ENCODE data around the gene RAB11FIP5.
"Not testable (repeated sequence)": the region's sequence is repeated elsewhere in the genome, so short reads cannot be mapped to it uniquely, and the experiment has no call there.

RAB11FIP5 gene

DNA sequence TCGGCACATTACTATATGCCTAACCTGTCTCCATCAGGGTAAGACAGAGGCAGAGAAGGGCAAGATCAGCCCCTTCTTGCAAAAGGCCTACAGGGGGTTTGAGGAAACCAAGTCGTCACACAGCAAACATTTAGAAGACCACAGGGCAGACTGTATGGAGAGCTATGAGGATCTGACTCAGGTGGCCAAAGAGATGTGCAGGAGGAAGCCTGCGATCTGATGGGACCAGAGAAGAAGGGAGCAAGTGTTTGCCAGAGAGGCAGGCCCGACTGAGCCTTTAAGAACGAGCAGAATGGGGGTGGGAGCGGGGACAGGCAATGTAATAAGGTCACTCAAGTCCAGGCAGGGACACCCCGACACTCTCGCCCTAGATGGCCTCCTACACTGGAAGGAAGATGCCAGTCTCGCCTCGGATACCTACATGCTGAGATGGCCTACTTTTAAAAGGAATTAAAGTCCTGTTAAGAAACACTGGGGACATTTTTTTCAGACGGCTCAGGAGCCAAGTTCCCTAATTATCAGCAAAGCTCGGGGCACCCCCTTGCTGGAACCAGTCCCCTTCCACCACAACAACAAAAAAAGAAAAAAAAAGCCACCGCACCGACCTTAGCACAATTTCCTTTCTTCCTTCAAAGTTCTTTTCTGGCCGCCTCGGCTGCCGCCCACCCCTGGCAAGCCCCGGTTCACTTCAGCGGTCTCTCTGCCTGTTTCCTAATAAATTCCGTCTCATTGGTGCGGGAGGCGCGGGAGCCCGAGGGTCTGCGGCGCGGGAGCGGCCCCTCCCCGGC is 42.7 kb downstream of the RAB11FIP5 start:
- peak; percentile 32 to 51 for DNase-seq

DNA sequence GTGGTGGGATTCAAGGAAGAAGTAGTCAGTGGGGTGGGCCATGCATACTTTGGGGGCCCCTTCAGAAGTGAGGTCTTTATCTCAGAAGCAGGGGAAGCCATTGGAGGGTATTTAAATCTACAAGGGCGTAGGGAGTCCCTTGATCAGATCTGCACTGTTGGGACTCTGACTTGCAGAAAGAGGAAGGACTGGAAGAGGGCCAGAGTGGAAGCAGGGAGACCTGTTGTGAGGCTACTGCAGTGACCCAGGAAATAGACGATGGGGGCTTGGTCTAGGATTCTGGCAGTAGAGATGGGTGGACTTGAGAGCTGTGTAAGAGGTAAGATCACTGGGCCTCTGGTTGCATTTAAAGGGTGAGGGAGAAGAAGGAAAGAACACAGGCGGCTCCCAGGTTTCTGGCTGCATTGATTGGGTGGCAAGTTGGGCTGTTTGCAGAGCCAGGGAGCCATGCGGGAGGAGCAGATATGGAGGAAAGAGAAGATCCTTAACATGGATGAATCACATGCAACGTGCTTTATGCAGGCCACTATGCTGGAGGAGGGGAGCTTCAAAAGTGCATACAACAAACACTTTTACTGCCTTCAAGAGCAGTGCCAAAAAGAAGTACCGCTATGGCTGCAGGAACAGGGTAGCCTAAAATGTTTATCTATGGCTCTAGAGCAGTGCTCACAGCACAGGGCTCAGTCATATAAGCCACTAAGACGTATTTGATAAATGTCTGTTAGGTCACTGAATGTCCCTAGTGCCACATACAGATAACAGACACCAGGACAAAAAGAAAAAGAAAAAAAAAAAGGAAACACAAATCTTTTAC is 43.5 kb downstream of the RAB11FIP5 start:
- peak; percentile 22 to 35 for DNase-seq

DNA sequence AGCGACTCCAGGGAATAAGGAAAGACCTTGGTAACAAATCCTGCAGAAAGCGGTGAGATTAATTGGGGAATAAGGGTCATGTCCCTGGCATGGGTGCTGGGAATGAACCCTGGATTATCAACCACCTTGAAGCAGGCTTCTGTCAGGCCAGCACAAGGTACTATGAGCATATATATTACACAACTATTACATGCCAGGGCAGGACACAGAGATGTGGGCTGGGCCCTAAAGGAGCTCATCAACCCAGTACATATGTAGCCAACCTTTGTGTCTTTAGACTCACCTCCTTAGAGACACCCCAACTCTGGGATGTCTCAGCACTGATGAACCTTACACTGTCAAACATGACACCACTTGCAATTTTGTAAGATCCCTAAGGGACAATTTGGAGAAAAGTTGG is 44.6 kb downstream of the RAB11FIP5 start:
- no peak for DNase-seq

DNA sequence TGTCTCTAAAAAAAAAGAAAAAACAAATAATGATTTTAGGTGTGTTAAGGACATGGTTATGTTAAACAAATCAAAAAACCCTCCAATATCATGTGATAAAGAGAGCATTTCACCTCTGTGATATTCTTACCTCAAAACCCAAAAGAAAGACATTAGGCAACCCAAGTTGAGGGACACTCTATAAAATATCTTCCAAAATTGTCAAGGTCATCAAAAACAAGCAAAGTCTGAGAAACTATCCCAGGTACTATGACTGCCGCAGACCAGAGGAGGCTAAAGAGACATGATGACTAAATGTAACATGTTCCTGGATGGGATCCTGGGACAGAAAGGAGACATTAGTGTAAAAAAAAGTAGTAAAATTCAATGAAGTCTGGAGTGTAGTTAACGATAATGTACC is 45.7 kb downstream of the RAB11FIP5 start:
- no peak for DNase-seq

DNA sequence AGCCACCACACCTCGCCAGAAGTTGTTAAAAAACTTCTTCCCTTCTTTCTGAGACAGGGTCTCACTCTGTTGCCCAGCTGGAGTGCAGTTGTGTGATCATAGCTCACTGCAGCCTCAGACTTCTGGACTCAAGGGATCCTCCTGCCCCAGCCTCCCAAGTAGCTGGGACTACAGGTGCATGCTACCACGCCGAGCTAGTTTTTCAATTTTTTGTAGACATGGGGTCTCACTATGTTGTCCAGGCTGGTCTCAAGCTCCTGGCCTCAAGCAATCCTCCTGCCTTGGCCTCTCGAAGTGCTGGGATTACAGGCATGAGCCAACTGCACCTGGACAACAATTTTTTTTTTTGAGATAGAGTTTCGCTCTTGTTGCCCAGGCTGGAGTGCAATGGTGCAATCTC is 47.7 kb downstream of the RAB11FIP5 start:
- not testable (repeated sequence) for DNase-seq

DNA sequence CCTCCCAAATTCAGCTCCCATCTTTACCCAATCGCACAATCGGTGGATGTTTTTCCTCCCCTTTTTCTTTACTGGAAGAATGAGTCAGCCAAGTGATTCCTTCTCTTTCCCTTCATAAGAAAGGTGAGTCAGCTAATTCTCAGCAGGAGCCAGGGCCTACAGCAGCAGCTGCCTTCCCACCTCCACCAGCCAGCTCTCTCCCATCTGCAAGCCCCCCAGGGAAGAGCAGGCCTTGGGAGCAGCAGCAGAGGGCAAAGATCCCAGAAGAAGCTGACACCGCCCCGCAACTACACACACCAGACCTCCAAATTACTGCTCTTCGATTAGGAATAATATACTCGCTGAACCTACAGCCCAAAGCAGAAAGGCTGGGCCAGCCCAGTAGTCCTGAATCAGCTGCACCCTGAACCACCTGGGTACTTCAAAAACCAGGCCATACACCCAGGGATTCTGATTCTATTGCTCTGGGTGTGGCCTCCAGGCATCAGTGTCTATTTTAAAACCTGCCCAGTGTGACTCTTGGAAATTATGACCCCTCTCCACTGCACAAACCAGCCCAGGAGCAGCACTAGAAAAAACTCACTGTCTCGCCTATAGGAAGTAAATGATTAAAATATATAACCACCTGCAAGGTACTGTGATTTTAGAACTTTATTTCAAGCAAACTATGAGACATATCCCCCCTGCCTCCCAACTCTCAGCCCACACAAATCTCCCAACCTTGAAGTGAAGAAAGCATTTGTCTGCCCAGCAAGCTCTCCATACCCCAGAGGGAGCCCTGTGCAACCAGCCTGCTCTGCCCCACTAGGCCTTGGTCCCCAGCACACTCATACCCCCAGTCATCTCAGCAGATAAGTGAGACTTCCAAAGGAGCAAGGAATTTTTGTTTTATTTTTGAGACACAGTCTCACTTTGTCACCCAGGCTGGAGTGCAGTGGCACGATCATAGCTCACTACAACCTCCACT is 48.6 kb downstream of the RAB11FIP5 start:
- DNase-seq: no peak

DNA sequence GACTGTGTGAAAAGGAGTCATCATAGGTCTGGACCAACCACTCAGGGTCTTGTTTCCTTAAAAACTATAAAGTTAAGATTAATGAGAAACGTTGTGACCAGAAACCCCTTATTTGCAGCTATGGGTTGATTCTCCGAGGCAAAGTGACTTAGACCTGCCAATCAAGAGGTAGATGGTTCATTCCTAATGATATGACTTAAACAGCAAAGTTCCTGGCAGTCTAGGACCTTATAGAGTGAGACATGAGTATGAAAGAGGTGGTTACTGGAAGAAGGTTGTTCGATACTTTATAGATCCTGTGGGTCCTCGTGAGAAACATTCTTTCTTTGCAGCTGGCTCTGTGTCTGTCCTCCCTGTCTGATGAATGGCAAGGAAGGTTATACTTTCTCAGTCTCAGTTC is 49.3 kb downstream of the RAB11FIP5 start:
- no peak for DNase-seq

DNA sequence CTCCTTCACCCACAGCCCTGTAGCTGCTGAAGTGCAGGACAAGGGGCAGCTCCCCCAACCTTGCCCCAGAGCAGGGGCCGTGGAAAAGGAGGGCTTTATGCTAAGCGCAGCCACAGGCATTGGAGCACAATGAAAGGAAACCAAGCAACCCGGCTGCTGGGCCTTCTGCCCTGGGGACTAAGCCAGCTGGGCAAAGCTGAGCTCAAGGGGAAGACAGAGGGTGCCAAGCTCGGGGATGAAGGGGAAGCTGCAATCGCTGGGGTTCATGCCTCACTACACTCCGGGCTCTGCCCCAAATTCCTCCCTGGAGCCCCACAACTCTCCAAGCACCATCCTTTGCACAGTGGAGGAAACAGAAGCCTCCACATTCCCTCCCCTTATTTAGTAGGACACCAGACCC is 53.6 kb downstream of the RAB11FIP5 start:
- DNase-seq: no peak

DNA sequence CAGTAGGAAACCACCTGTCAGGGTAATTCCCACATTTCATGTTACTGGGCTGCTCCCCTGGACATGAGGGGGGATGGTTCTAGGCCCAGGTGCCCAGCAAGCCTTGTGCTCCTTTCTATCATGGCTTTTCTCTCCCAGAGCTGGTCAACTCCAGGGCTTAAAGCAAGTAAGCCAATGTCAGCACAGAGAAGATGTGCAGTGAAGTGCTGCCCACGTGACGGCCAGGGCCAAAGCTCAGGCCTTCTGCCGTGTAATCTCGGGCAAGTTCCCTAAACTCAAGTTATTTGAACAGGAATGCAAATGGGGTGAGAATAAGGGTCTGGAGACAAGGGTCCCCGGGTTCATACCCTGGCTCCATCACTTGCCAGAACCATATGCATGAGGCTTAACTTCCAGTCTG is 57.8 kb downstream of the RAB11FIP5 start:
- DNase-seq: no peak

DNA sequence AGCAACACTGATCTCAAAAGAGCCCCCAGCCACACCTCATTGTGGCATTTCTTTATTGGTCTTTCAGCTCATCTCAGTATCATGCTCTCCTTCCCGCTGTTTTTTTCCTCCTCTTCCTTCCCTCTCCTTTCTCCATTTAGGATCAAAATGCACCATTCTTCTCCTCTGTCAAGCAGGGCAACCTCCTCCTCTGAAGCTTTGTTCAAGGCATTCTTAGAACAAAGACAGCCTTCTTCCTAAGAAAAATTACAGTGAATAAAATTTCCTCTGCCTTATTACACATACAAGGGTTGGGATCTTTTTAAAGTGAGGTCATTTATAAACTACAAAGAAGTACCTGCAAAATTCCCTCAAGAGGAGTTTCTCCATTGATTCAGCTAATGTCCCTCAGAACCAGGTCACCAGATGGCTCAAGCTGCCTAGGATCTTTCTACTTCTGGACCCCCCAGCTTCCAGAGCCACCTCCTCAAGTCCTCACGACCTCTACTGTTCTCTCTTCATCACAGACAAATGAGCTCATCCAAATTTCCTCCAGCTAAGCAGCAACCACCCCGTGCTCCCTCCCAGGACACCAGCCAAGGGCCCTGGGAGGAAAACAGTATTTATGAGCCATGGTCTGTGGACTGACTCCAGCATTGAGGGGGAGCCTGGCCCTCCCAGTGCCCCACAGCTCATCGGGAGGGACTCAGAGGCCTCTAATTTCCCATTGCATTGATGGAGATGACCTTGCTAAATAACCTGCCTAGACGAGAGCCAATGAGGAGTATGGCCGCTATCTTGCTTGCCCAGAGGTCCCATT is 59.2 kb downstream of the RAB11FIP5 start:
- no peak for DNase-seq

DNA sequence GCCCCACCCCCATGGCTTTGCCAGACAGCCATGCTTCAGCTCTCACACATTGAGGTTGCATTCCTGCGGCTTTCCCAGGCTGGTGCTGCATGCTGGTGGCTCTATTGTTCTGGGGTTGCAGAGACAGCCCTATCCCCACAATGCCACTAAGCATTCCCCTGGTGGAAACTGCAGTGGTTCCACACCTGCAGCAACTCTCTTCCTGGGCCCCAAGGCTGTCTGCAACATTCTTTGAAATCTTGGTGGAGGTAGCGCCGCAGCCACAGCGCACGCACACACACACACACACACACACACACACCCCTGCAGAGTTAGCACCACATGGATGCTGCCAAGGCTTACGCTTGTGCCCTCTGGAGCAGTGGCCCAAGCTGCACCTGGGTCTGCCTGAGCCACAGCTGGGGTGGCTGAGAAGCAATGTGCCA is 62.6 kb downstream of the RAB11FIP5 start:
- no peak for DNase-seq

DNA sequence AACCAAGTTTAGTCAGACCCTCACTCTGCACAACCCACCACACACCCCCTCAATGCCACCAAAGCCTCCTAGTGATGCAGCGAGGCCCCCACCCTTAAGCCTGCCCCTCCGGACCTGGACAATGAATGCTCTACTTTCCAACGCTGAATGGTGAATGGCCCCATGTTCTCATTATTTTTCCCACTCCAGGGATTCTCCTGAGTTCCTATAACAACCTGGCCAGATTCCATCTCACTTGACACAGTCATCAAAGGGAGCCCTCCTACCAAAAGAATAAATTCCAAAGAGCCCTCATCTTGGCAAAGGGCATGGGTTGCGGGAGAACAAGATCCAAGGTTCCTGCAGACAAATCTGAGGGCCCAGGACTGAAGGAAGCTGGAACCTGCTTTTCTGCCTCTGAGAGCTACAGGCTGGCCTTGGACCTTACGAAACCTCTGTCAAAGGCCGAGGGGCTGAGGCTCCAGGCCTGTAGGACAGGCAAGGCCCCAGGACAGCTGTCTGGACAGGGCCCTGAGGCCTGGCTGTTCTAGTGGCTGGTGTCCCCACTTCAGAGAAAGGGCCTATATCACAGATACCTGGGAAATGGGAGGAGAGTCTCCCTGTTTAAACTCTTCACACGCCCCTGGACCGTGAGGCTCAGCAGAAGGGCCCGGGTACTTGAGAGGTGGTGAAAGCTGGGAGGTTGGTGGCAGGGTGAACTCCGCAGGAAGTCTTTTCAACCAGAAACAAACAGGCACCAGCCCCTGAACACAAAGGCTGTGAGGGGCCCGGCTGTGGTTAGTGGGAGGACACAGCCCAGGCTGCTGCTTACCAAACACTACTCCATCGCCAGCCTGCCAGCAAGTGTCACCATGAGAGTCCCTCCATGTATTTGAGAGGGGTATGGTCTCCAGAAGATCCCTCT is 68.6 kb downstream of the RAB11FIP5 start:
- DNase-seq: no peak

DNA sequence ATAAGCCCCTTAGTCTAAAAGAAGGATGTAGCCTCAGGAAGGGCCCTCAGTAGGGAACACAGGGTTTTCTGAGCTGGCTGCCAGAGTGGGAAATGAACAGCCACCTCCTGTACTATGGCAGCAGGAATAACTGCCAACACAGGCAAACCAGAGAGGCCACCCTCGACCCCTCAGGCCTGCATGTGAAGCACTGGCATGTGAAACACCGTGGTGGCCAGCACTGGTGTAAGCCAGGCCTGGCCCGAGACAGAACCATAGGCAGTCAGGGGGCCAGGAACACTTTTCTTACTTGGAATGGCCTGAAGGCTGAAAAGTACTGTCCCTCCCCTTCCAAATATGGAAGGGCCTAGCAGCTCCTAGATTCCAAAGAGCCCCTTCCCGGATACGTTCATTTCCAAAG is 69.5 kb downstream of the RAB11FIP5 start:
- no peak for DNase-seq

DNA sequence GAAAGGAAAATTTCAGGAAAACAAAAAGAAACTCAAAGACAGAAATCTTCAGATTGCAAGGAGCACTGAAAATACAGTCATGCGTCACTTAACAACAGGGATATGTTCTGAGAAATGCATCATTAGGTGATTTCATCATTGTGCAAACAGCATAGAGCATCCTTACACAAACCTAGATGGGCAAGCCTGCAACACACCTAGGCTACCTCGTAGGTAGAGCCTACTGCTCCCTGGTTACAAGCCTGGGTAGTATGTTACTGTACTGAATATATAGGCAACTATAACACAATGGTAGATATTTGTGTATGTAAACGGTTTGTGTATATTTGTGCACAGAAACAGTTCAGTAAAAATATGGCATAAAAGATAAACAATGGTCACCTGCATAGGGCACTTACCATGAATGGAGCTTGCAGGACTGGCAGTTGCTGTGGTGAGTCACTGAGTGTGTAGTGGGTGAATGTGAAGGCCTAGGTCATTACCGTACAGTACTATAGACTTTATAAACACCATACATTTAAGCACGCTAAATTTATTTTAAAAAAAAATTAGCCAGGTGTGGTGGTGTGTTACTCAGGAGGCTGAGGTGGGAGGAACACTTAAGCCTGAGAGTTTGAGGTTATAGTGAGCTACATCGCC is 74.7 kb downstream of the RAB11FIP5 start:
- DNase-seq: no peak

DNA sequence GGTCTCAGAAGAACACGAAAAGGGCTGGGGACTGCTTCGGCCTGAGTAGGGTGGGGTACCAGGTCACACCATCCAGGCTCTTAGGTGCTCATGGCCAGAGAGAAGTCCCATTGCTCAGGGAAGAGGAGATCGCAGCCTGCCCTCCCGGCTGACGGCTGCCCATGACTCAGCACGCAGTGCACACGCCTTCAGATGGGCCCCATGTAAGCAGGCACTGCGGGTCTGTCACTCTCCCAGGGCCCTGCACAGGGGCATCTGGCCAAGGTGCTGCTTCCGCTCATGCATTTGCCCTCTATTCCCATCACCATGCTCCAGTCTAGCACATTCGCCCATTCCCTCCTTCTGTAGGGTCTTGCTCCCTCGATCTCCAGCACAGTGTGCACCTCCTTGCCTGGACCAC is 76.0 kb downstream of the RAB11FIP5 start:
- DNase-seq: no peak

DNA sequence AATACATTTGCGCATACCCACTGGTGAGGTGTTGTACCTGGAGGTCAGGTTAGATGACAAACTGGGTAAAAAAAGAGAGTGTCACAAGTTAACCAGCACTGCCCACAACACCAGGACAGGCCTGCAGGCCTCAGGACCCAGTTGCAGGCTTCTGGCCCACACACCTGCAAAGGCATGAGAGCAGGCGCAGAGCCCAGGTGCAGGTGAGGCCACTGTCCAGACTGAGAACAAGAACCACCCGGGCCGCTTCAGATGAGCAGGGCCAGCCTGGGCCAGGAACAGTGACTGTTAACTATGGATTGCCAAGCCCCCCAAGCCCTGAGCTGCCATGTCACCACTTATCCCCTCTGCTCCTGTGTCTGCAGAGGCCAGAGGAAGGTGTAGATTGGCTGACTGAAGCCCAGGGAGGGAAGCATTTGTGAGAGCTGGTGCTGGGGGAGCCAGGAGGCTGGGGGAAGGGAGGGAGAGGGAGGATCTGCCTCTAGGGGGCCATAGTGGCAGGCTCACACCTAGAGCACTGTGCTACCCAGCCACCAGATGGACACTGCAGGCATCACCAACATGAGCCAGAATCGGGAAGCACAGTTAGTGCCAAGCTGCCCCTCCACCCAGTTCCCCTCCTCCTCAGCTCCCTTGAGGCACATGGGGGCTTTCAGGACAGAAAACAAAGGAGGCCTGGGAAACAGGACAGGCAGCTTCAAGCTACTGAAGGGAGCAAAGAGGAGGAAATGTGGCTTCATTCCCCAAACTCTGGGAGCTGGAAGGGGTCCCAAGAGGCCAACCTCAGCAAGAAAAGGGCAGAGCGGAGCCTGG is 76.6 kb downstream of the RAB11FIP5 start:
- no peak for DNase-seq

DNA sequence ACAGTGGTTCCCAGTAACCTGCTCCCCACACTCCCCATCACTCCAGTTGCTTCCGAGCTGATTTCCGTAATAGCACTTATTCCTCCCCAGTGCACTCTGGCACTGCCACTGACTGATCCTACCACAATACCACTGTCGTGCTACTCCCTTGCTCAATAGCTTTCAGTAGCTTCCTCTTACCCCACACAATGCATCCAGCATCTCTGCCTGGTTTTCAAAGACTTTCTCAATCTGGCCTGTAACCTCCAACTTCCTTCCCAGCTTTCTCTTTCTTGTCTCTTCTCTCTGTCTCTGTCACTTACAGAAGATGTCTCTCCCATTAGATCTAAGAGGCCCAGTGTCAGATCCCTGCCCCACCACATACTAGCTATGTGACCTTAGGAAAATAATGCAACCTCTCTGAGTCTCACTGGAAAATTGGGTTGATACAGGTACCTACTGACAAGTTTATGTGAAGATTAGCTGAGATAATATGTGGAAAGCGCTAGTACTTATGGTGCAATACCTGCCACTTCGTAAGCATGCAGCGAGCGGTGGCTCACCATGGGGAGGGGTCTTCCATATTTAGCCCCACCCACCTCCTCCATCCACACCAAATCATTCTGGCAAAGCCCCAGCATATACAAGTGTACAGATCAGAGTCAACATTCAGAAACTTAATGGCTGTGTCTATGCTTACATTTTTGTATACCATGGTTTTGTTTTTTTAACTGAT is 77.9 kb downstream of the RAB11FIP5 start:
- DNase-seq: peak; percentile 89 to 93

DNA sequence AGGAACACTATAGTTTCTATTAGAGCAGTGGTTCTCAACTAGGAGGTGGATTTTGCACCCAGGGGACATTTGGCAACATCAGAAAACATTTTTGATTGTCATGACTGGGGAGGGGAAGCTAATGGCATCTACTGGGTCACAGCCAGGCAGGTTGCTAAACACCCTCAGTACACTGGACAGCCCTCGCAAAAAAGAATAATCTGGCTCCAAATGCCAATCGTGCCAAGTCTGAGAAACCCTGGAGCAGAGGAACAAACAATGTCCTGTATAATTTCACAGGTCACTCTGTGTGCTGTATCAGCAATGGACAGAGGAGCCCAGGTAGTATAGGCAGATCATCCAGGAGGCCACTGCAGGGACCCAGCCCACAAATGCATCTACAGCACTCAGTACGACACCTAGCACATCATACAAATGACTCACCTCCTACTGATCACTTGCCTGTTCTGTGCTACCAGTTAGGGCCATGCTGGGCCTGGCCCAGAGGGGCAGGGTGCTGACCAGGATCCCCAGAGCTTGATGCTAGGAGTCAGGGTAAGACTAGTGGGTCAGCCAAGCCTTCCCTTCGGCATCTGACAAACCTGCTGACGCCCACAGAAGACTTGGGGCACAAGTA is 78.9 kb downstream of the RAB11FIP5 start:
- peak; percentile 47 to 57 for DNase-seq
